Thyroid gland (tissue), 4 donors: Measurements from ENCODE around the gene ARFGAP2. TPM values are rescaled to one million over a fixed set of nuclear protein-coding genes. Genes with fewer than 3 reads are reported as not detected.
"Not testable (repeated sequence)": the region's sequence is repeated elsewhere in the genome, so short reads cannot be mapped to it uniquely, and the experiment has no call there.

Experiments
- DNase-seq, 2 donors: peaks; one replicate each; pipeline ENCODE4 v3.0.0-alpha.2; 2019
- H3K27ac ChIP-seq, 3 donors: fragments of 200-600 bp; sonication (generic); 1 replicate in 2 of 3; 2 replicates in 1 of 3; pipeline ENCODE4 v1.5.1; 2016 to 2019; ENCODE audit warnings: mild to moderate bottlenecking in 1 of 3, moderate library complexity in 1 of 3
- H3K27me3 ChIP-seq: fragments of 200-600 bp; sonication (generic); one replicate; pipeline ENCODE4 v1.5.1; 2019
- H3K36me3 ChIP-seq, 2 donors: fragments of 200-600 bp; sonication (generic); one replicate each; pipeline ENCODE4 v1.5.1; 2016 to 2019
- H3K4me1 ChIP-seq, 2 donors: fragments of 200-600 bp; sonication (generic); one replicate each; pipeline ENCODE4 v1.5.1; 2017 to 2019
- H3K4me3 ChIP-seq, 3 donors: fragments of 200-600 bp; sonication (generic); replicated peaks in 1 of 3; 1 replicate in 2 of 3; 2 replicates in 1 of 3; pipeline ENCODE4 v1.5.1; 2016; ENCODE audit warnings: mild to moderate bottlenecking in 1 of 3
- H3K9me3 ChIP-seq: fragments of 200-600 bp; sonication (generic); one replicate; pipeline ENCODE4 v1.5.1; 2017
- CTCF ChIP-seq, 6 experiments: fragments of 200-600 bp in 3 of 6; fragments of 450-650 bp in 3 of 6; sonication (generic) in 3 of 6; IDR thresholded peaks; one replicate each; pipeline ENCODE4 v1.5.1; 2016 to 2019; ENCODE audit warnings: antibody characterized with exemption in 6 of 6, mild to moderate bottlenecking in 2 of 6, inconsistent platforms in 1 of 6, moderate library complexity in 1 of 6
- POLR2A ChIP-seq, 2 donors: fragments of 450-650 bp; IDR thresholded peaks; one replicate each; pipeline ENCODE4 v1.6.1; 2017; ENCODE audit warnings: antibody characterized with exemption in 2 of 2, mild to moderate bottlenecking in 2 of 2, moderate library complexity in 1 of 2
- WGBS, 2 donors: methylation state at CpG; one replicate each; pipeline ENCODE4 v1.1.5; 2017; 5-methylcytosine and 5-hydroxymethylcytosine counted together
- intact Hi-C: fragments of 100-400 bp; cut with DNase I; formaldehyde crosslinking; loops from one replicate; pipeline ENCODE4 v1.15.1; 2023
- total RNA-seq, 4 donors: library from RNA; depleted of rRNA; stranded (reverse); fragments of >200 nt; gene quantifications; one replicate each; pipeline ENCODE4 v1.2.3, GENCODE V29; 2016

The ARFGAP2 gene
- total RNA-seq, 4 donors from 2014 or later, result 145 to 194 (median 160) TPM

- intact Hi-C loops, result no loop called here
- Histone ChIP-seq H3K27ac (no peak overlapping the region), H3K4me3 (no peak overlapping the region), H3K9me3 (no peaks in the 10 kb centered on the region), H3K36me3 (no peaks in the 10 kb centered on the region), H3K27me3 (no peaks in the 10 kb centered on the region), H3K4me1 (no peaks in the 10 kb centered on the region)
- 87% methylated on average over 4 of the region's 4 CpGs for WGBS, 2 donors
- DNase-seq, result no peak
- TF ChIP-seq POLR2A (IDR thresholded peaks at IDR 0.05) (no peak), CTCF (IDR thresholded peaks at IDR 0.05) (no peak)
These were observed 24.3 kb upstream of the ARFGAP2 start for GRCh38 chr11:47201015-47201414.

GRCh38 chr11:47198161-47198560 lies 21.5 kb upstream of the ARFGAP2 start:
- H3K9me3 ChIP-seq, H3K36me3 ChIP-seq, H3K4me1 ChIP-seq, H3K27me3 ChIP-seq, DNase-seq, intact Hi-C loops, H3K4me3 ChIP-seq, H3K27ac ChIP-seq: not testable (repeated sequence)
- WGBS, 2 donors, result 94 to 96% methylated on average over 9 of the region's 9 CpGs

- no peak for DNase-seq
- intact Hi-C loops, result no loop called here
- no peak overlapping the region for H3K4me3 ChIP-seq
- no peaks in the 10 kb centered on the region for H3K9me3 ChIP-seq
- H3K36me3 ChIP-seq, result no peaks in the 10 kb centered on the region
- no peak overlapping the region for H3K27ac ChIP-seq
- TF ChIP-seq POLR2A (IDR thresholded peaks at IDR 0.05), result no peak
- no peak for TF ChIP-seq CTCF (IDR thresholded peaks at IDR 0.05)
- peaks cover 7 to 19% of the 10 kb centered on the region in 2 donors for H3K4me1 ChIP-seq
- 90 to 94% methylated on average over 4 of the region's 4 CpGs for WGBS, 2 donors
- H3K27me3 ChIP-seq, result no peaks in the 10 kb centered on the region
These were observed 15.4 kb upstream of the ARFGAP2 start for GRCh38 chr11:47192111-47192510.

GRCh38 chr11:47191137-47191536 lies 14.5 kb upstream of the ARFGAP2 start:
- H3K27me3 ChIP-seq, H3K9me3 ChIP-seq, H3K27ac ChIP-seq, H3K36me3 ChIP-seq, intact Hi-C loops, DNase-seq, H3K4me3 ChIP-seq: not testable (repeated sequence)
- H3K4me1 ChIP-seq, result peaks cover 14 to 27% of the 10 kb centered on the region in 2 donors
- WGBS, 2 donors, result 87 to 88% methylated on average over 10 of the region's 10 CpGs

GRCh38 chr11:47189100-47189834 lies 12.6 kb upstream of the ARFGAP2 start:
- TF ChIP-seq POLR2A (IDR thresholded peaks at IDR 0.05), result peak in 1 of 2 donors; percentile 39
- TF ChIP-seq CTCF (IDR thresholded peaks at IDR 0.05), result no peak
- intact Hi-C loops, result no loop called here
- Histone ChIP-seq H3K4me1 (peaks cover 27 to 38% of the 10 kb centered on the region in 2 donors), H3K4me3 (no peak overlapping the region), H3K27me3 (no peaks in the 10 kb centered on the region), H3K27ac (peak overlapping the region; percentile 69 to 96 (median 94)), H3K9me3 (no peaks in the 10 kb centered on the region), H3K36me3 (no peaks in the 10 kb centered on the region)
- 35 to 51% methylated on average over 11 of the region's 11 CpGs for WGBS, 2 donors
- peak; percentile 93 to 94 for DNase-seq

GRCh38 chr11:47188259-47188658 lies 11.6 kb upstream of the ARFGAP2 start:
- Histone ChIP-seq H3K9me3 (no peaks in the 10 kb centered on the region), H3K27me3 (no peaks in the 10 kb centered on the region), H3K36me3 (no peaks in the 10 kb centered on the region), H3K4me3 (no peak overlapping the region), H3K4me1 (peaks cover 27 to 38% of the 10 kb centered on the region in 2 donors), H3K27ac (peak overlapping the region; percentile 84 to 96 (median 94))
- TF ChIP-seq POLR2A (IDR thresholded peaks at IDR 0.05) (no peak), CTCF (IDR thresholded peaks at IDR 0.05) (no peak)
- intact Hi-C loops, result no loop called here
- DNase-seq, result no peak
- WGBS, 2 donors, result 94% methylated on average over 1 of the region's 1 CpG
